T-cell (primary cell): ENCODE data around the gene MAPK7. TPM values are rescaled to one million over a fixed set of nuclear protein-coding genes. Genes with fewer than 3 reads are reported as not detected.

Experiments
- ATAC-seq, 4 experiments: fragments of 200-7000 bp in 3 of 4; fragments of 150-1000 bp in 1 of 4; cut with Tn5 transposase; replicated peaks in 1 of 4; 1 replicate in 3 of 4; 2 replicates in 1 of 4; pipeline ENCODE4 v1.10.0; 2021; ENCODE audit warnings: moderate library complexity in 3 of 4, mild to moderate bottlenecking in 2 of 4, moderate number of reproducible peaks in 1 of 4
- CTCF ChIA-PET, 2 donors: fragments of 300-600 bp; sonication (Branson Sonifier 250); formaldehyde crosslinking; loops; one replicate each; lab custom pipeline; 2022; ENCODE audit warnings: antibody characterized with exemption in 2 of 2; lab: Charles Lee
- POLR2A ChIA-PET, 2 donors: fragments of 300-600 bp; sonication (Branson Sonifier 250); formaldehyde crosslinking; loops; one replicate each; lab custom pipeline; 2022; ENCODE audit warnings: antibody characterized with exemption in 2 of 2; lab: Charles Lee
- DNase-seq, 35 experiments: peaks; one replicate each; pipeline versions ENCODE4 v3.0.0 to v3.0.0-alpha.2; 2013 to 2023
- H3K27ac ChIP-seq: one replicate; pipeline ENCODE4 v1.5.1; 2013; ENCODE audit warnings: low read length
- H3K27me3 ChIP-seq, 2 experiments: replicated peaks in 1 of 2; 1 replicate in 1 of 2; 2 replicates in 1 of 2; pipeline versions ENCODE4 v1.6.1 to v1.7.0; 2013; ENCODE audit warnings: low read length in 1 of 2, mixed read lengths in 1 of 2; ENCODE audit not compliant: control insufficient read depth in 2 of 2, insufficient read depth in 2 of 2; ENCODE audit errors: extremely low read depth in 1 of 2
- H3K36me3 ChIP-seq, 2 donors: 1 replicate in 1 of 2; 2 replicates in 1 of 2; pipeline versions ENCODE4 v1.6.1 to v1.7.0; 2013; ENCODE audit warnings: low read length in 1 of 2; ENCODE audit not compliant: control insufficient read depth in 2 of 2, insufficient read depth in 1 of 2; ENCODE audit errors: extremely low read depth in 1 of 2
- H3K4me1 ChIP-seq, 2 experiments: 1 replicate in 1 of 2; 2 replicates in 1 of 2; pipeline versions ENCODE4 v1.6.1 to v1.7.0; 2013; ENCODE audit warnings: low read length in 2 of 2, mixed read lengths in 1 of 2; ENCODE audit not compliant: insufficient read depth in 2 of 2, control insufficient read depth in 1 of 2; ENCODE audit errors: extremely low read depth in 1 of 2
- H3K4me3 ChIP-seq, 2 donors: 1 replicate in 1 of 2; 2 replicates in 1 of 2; pipeline versions ENCODE4 v1.5.1 to v1.7.0; 2013; ENCODE audit warnings: mild to moderate bottlenecking in 2 of 2, low read length in 1 of 2, moderate library complexity in 1 of 2; ENCODE audit not compliant: control insufficient read depth in 1 of 2; ENCODE audit errors: extremely low read depth in 1 of 2
- H3K9me3 ChIP-seq: 2 replicates; pipeline ENCODE4 v1.7.0; 2013
- H3K27ac Mint-ChIP-seq, 2 donors: one replicate each; pipeline ENCODE4 v1.8.0; 2020 to 2021; ENCODE audit warnings: mild to moderate bottlenecking in 2 of 2, mixed read lengths in 2 of 2
- H3K27me3 Mint-ChIP-seq, 2 donors: one replicate each; pipeline ENCODE4 v1.8.0; 2021 to 2022; ENCODE audit warnings: mixed read lengths in 2 of 2
- H3K36me3 Mint-ChIP-seq: one replicate; pipeline ENCODE4 v1.8.0; 2021; ENCODE audit warnings: mixed read lengths
- H3K4me1 Mint-ChIP-seq, 3 donors: one replicate each; pipeline ENCODE4 v1.8.0; 2020 to 2022; ENCODE audit warnings: mixed read lengths in 3 of 3, mild to moderate bottlenecking in 1 of 3
- H3K4me3 Mint-ChIP-seq, 3 donors: one replicate each; pipeline ENCODE4 v1.8.0; 2020 to 2022; ENCODE audit warnings: mild to moderate bottlenecking in 3 of 3, mixed read lengths in 3 of 3, moderate library complexity in 3 of 3
- H3K9me3 Mint-ChIP-seq, 3 donors: one replicate each; pipeline ENCODE4 v1.8.0; 2020 to 2022; ENCODE audit warnings: mixed read lengths in 3 of 3
- WGBS: methylation state at CpG from one replicate; pipeline ENCODE4 v1.1.5; 2013; ENCODE audit warnings: missing lambda C conversion rate; ENCODE audit not compliant: insufficient coverage; 5-methylcytosine and 5-hydroxymethylcytosine counted together
- total RNA-seq, 35 experiments: library from RNA in 6 of 35; stranded (reverse) in 6 of 35; fragments of 120-200 nt in 1 of 35; gene quantifications; one replicate each; pipeline versions ENCODE4 v1.2.1 to v1.2.4 and lab custom pipeline; 2013 to 2026

The MAPK7 gene
- total RNA-seq, 5 donors from 2014 or later (not counting 1 experiment from before 2014, with no cell fraction given) = 14.6 to 29.8 (median 27.9) TPM

DNA sequence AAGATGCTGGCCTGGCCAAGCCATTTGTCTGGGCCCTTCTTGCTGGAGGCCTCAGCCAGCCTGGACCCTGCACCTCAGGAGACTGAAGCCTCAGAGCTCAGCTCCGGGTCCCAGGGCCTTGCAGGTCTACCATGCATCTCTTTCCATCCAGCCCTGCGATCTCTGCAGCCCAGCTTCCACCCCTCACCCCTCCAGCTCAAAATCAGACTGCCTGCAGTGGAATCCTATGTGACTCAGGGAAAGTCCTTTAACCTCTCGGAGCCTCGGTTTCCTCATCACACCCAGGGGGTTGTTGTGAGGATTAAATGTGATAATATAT is 12.8 kb upstream of the MAPK7 start:
- 83% methylated on average over 1 of the region's 4 CpGs for WGBS
- ATAC-seq (no peak), DNase-seq (no peak)
- H3K27me3 ChIP-seq = peaks cover 0 to 15% of the 10 kb centered on the region in 2 experiments
- Mint-ChIP-seq H3K9me3 (no peaks in the 10 kb centered on the region), H3K27me3 (peaks cover 0 to 4% of the 10 kb centered on the region in 2 donors), H3K27ac (no peak overlapping the region), H3K4me3 (no peak overlapping the region), H3K4me1 (peaks cover 17 to 33% (median 23%) of the 10 kb centered on the region in 3 donors), H3K36me3 (no peaks in the 10 kb centered on the region)
- H3K27ac ChIP-seq = no peak overlapping the region
- H3K4me1 ChIP-seq = peaks cover 8 to 30% of the 10 kb centered on the region in 2 experiments
- no peaks in the 10 kb centered on the region for H3K9me3 ChIP-seq
- H3K36me3 ChIP-seq = no peaks in the 10 kb centered on the region
- no peak overlapping the region for H3K4me3 ChIP-seq
- POLR2A ChIA-PET = interaction anchor here (0.6 to 0.7 kb wide), 2 partner anchors 12 kb away, joined by 3 to 6 read pairs; no protein-coding TSS in a partner anchor
- CTCF ChIA-PET = interaction anchor here (0.5 to 2.1 kb wide), 9 partner anchors 9 to 509 kb away, joined by 3 to 11 read pairs (median 3); no protein-coding TSS in a partner anchor

DNA sequence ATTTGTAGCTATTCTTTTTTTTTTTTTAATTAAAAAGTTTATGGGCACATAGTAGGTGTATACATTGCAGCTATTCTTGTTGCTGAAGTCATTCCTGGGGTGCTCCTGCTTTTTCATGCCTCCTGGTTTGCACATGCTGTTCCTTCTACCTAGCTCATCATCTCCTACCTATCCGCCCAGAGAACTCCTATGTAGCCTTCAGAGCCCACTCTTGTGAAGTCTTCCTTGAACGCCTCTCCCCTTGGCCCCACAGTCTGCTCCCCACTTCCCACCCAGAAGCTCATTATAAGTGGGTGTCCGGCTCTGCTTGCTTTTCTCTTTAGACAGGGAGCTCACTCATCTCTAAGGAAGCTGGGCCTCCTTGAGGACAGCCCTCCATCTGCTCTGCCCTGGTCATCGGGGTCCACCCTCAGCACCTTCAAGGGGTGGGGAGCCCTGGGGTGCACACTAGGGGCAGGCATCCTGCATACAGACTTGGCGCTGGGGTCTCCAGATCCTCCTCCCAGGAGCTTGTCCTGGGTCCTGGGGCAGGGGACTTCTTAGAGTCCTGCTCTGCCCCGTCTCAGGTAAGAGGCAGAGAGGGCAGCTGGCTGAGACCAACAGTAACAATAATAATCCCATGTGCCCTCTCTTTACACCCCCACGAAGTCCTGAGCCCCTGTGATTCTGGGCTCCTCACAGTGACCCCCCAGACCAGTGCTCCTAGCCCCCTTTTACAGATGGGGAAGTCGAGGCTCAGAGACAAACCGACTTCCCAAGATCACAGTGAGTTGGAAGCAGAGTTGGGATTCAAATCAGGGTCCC is 12.3 kb upstream of the MAPK7 start:
- no peak overlapping the region for H3K27ac ChIP-seq
- H3K27me3 Mint-ChIP-seq = peaks cover 0 to 4% of the 10 kb centered on the region in 2 donors
- ChIA-PET CTCF (interaction anchor here (0.5 to 2.1 kb wide), 10 partner anchors 9 to 493 kb away, joined by 3 to 11 read pairs (median 3); no protein-coding TSS in a partner anchor), POLR2A (interaction anchor here in 1 of 2 donors (0.7 kb wide), 1 partner anchor 11 kb away, joined by 6 read pairs; no protein-coding TSS in a partner anchor)
- peaks cover 23 to 39% (median 29%) of the 10 kb centered on the region in 3 donors for H3K4me1 Mint-ChIP-seq
- H3K9me3 ChIP-seq = no peaks in the 10 kb centered on the region
- WGBS = 84% methylated on average over 5 of the region's 9 CpGs
- H3K4me1 ChIP-seq = peaks cover 14 to 36% of the 10 kb centered on the region in 2 experiments
- no peaks in the 10 kb centered on the region for H3K36me3 Mint-ChIP-seq
- no peak overlapping the region for H3K4me3 Mint-ChIP-seq
- H3K27me3 ChIP-seq = peaks cover 0 to 12% of the 10 kb centered on the region in 2 experiments
- H3K27ac Mint-ChIP-seq = no peak overlapping the region
- ATAC-seq (no peak), DNase-seq (no peak)
- no peak overlapping the region for H3K4me3 ChIP-seq
- no peaks in the 10 kb centered on the region for H3K9me3 Mint-ChIP-seq
- H3K36me3 ChIP-seq = no peaks in the 10 kb centered on the region

DNA sequence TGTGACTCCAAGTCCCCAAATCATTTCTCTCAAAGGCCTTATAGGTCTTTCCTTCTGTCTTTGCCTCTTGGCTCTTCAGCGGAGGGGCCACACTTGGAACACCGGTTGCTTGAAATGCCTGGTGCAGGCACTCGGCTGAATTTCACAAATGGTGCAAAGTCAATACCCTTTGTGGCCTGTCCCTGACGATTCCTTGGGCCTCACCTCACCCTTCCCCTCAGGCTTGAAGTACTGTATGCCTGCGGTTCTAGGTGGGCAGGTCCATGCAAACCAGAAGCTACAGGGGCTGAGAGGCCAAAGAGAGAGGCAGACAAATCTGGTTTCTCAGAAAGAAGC is 11.7 kb upstream of the MAPK7 start:
- H3K36me3 ChIP-seq = no peaks in the 10 kb centered on the region
- Mint-ChIP-seq H3K27ac (no peak overlapping the region), H3K4me3 (no peak overlapping the region), H3K4me1 (peaks cover 26 to 42% (median 32%) of the 10 kb centered on the region in 3 donors), H3K27me3 (peaks cover 0 to 4% of the 10 kb centered on the region in 2 donors), H3K9me3 (no peaks in the 10 kb centered on the region), H3K36me3 (no peaks in the 10 kb centered on the region)
- DNase-seq (no peak), ATAC-seq (no peak)
- ChIA-PET POLR2A (no interaction called here), CTCF (interaction anchor here (1.1 to 1.3 kb wide), 3 partner anchors 11 to 246 kb away, joined by 3 to 9 read pairs (median 3); no protein-coding TSS in a partner anchor)
- H3K4me3 ChIP-seq = no peak overlapping the region
- H3K9me3 ChIP-seq = no peaks in the 10 kb centered on the region
- no peak overlapping the region for H3K27ac ChIP-seq
- H3K27me3 ChIP-seq = peaks cover 0 to 9% of the 10 kb centered on the region in 2 experiments
- peaks cover 15 to 41% of the 10 kb centered on the region in 2 experiments for H3K4me1 ChIP-seq
- 79% methylated on average over 5 of the region's 5 CpGs for WGBS

DNA sequence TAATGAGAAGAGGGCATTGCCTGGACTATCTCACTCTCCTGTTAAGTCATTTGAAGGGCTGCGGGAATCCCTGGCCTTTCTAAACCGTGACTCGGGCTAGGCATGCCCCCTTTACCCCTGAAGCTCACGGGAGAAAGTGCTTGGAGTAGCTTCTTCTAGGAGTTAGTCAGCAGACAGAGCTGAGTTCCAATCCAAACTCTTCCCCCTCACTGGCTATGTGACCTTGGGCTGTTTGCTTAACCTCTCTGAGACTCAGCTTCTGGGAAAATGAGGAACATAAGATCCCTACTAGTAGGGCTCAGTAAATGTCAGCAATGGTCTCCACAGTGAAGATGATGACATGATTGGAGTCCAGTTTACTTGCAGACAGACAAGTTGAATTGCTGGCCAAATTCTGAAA is 10.1 kb upstream of the MAPK7 start:
- Mint-ChIP-seq H3K36me3 (no peaks in the 10 kb centered on the region), H3K4me1 (peaks cover 35 to 46% (median 38%) of the 10 kb centered on the region in 3 donors), H3K9me3 (no peaks in the 10 kb centered on the region), H3K27ac (peak overlapping the region; percentile 41 to 49), H3K4me3 (no peak overlapping the region), H3K27me3 (peaks cover 0 to 4% of the 10 kb centered on the region in 2 donors)
- DNase-seq = no peak
- H3K27ac ChIP-seq = no peak overlapping the region
- WGBS = 100% methylated on average over 2 of the region's 4 CpGs
- peaks cover 15 to 44% of the 10 kb centered on the region in 2 experiments for H3K4me1 ChIP-seq
- no peak overlapping the region for H3K4me3 ChIP-seq
- ChIA-PET CTCF (no interaction called here), POLR2A (no interaction called here)
- H3K9me3 ChIP-seq = no peaks in the 10 kb centered on the region
- H3K27me3 ChIP-seq = peaks cover 0 to 4% of the 10 kb centered on the region in 2 experiments
- ATAC-seq = no peak
- no peaks in the 10 kb centered on the region for H3K36me3 ChIP-seq

DNA sequence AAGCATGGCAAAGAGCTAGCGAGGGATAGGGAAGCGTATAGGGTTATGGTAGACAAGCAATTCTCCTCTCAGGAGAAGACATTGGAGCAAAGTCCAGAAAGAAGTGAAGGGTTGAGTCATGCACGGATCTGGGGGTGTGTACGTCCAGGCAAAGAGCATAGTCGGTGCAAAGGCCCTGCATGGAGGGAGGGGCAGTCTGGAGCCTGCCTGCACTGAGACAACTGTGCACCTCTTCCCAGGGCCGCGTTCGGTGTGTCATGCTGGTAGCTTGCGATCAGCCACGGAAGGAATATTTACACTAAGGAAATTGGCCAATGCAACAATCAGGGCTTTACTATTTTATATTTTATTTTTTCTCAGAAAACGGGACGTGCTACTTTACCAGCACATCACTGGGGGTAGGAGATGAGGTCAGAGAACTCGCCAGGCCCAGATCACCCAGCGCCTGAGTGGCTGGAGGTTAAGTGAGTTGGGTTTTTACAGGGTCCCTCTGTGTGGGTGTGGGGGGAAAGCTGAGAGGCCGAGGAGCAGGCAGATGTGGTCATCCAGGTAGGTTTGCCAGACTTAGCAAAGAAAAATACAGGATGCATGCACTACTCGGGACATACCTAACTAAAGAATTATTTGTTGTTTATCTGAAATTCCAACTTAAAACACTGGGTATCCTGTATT is 9.1 kb upstream of the MAPK7 start:
- Histone ChIP-seq H3K4me1 (peaks cover 15 to 42% of the 10 kb centered on the region in 2 experiments), H3K9me3 (no peaks in the 10 kb centered on the region), H3K27ac (peak overlapping the region; percentile 81), H3K4me3 (no peak overlapping the region), H3K36me3 (no peaks in the 10 kb centered on the region), H3K27me3 (peaks cover 0 to 4% of the 10 kb centered on the region in 2 experiments)
- ChIA-PET CTCF (interaction anchor here in 1 of 2 donors (0.7 to 1.3 kb wide), 2 partner anchors 75 to 78 kb away, joined by 3 read pairs; no protein-coding TSS in a partner anchor), POLR2A (no interaction called here)
- H3K36me3 Mint-ChIP-seq = no peaks in the 10 kb centered on the region
- H3K27me3 Mint-ChIP-seq = peaks cover 0 to 4% of the 10 kb centered on the region in 2 donors
- WGBS = 91% methylated on average over 8 of the region's 16 CpGs
- peaks cover 35 to 46% (median 38%) of the 10 kb centered on the region in 3 donors for H3K4me1 Mint-ChIP-seq
- H3K27ac Mint-ChIP-seq = peak overlapping the region; percentile 17 to 88
- no peak for DNase-seq
- ATAC-seq = no peak
- H3K4me3 Mint-ChIP-seq = peak overlapping the region in 1 of 3 donors; percentile 72
- no peaks in the 10 kb centered on the region for H3K9me3 Mint-ChIP-seq
